ENCODE results near the gene GLDC. TPM values are rescaled to one million over a fixed set of nuclear protein-coding genes. Genes with fewer than 3 reads are reported as not detected.

Gene GLDC
- total RNA-seq, 2 donors from 2014 or later = 0.39 TPM; not detected in 1

GRCh38 chr9:6634444-6634843 lies 11.1 kb downstream of the GLDC start:
- no peak for DNase-seq (ENCODE audit: low spot score)
- TF ChIP-seq CTCF (IDR thresholded peaks at IDR 0.05) = no peak
- Histone ChIP-seq H3K4me3 (no peak overlapping the region), H3K36me3 (no peaks in the 10 kb centered on the region), H3K27me3 (no peaks in the 10 kb centered on the region), H3K9me3 (no peaks in the 10 kb centered on the region), H3K27ac (no peak overlapping the region), H3K4me1 (no peaks in the 10 kb centered on the region)

GRCh38 chr9:6633378-6633777 lies 12.2 kb downstream of the GLDC start:
- no peaks in the 10 kb centered on the region for H3K4me1 ChIP-seq
- no peaks in the 10 kb centered on the region for H3K36me3 ChIP-seq
- no peak overlapping the region for H3K27ac ChIP-seq
- no peaks in the 10 kb centered on the region for H3K27me3 ChIP-seq
- DNase-seq (ENCODE audit: low spot score) = no peak
- H3K4me3 ChIP-seq = no peak overlapping the region
- H3K9me3 ChIP-seq = no peaks in the 10 kb centered on the region
- TF ChIP-seq CTCF (IDR thresholded peaks at IDR 0.05) = no peak

GRCh38 chr9:6632516-6633183 lies 12.9 kb downstream of the GLDC start:
- no peak for TF ChIP-seq CTCF (IDR thresholded peaks at IDR 0.05)
- DNase-seq (ENCODE audit: low spot score) = no peak
- no peaks in the 10 kb centered on the region for H3K27me3 ChIP-seq
- no peak overlapping the region for H3K4me3 ChIP-seq
- no peaks in the 10 kb centered on the region for H3K9me3 ChIP-seq
- no peaks in the 10 kb centered on the region for H3K4me1 ChIP-seq
- H3K36me3 ChIP-seq = no peaks in the 10 kb centered on the region
- no peak overlapping the region for H3K27ac ChIP-seq

GRCh38 chr9:6631207-6631512 lies 14.4 kb downstream of the GLDC start:
- DNase-seq (ENCODE audit: low spot score) = no peak
- Histone ChIP-seq H3K27ac (no peak overlapping the region), H3K4me3 (no peak overlapping the region), H3K36me3 (no peaks in the 10 kb centered on the region), H3K9me3 (no peaks in the 10 kb centered on the region), H3K4me1 (no peaks in the 10 kb centered on the region), H3K27me3 (no peaks in the 10 kb centered on the region)
- TF ChIP-seq CTCF (IDR thresholded peaks at IDR 0.05) = no peak

- Histone ChIP-seq H3K27me3 (no peaks in the 10 kb centered on the region), H3K4me1 (no peaks in the 10 kb centered on the region), H3K36me3 (no peaks in the 10 kb centered on the region), H3K4me3 (no peak overlapping the region), H3K27ac (no peak overlapping the region), H3K9me3 (no peaks in the 10 kb centered on the region)
- TF ChIP-seq CTCF (IDR thresholded peaks at IDR 0.05) = no peak
- no peak for DNase-seq (ENCODE audit: low spot score)
Measured at GRCh38 chr9:6630502-6631206, 14.9 kb downstream of the GLDC start.

- TF ChIP-seq CTCF (IDR thresholded peaks at IDR 0.05) = no peak
- no peak overlapping the region for H3K4me3 ChIP-seq
- H3K4me1 ChIP-seq = no peaks in the 10 kb centered on the region
- no peaks in the 10 kb centered on the region for H3K36me3 ChIP-seq
- no peak for DNase-seq (ENCODE audit: low spot score)
- no peaks in the 10 kb centered on the region for H3K9me3 ChIP-seq
- H3K27me3 ChIP-seq = no peaks in the 10 kb centered on the region
- no peak overlapping the region for H3K27ac ChIP-seq
Measured at GRCh38 chr9:6628704-6629103, 16.8 kb downstream of the GLDC start.
